Measurements from ENCODE around the gene TBC1D22A. TPM values are rescaled to one million over a fixed set of nuclear protein-coding genes. Genes with fewer than 3 reads are reported as not detected.

TBC1D22A gene
- total RNA-seq, 1 experiment from 2014 or later = 32.6 TPM

GRCh38 chr22:46719921-46720320, 42.5 kb upstream of the TBC1D22A start:
- no peaks in the 10 kb centered on the region for H3K4me1 Mint-ChIP-seq (ENCODE audit: low read depth, unreplicated experiment)
- peaks cover 9% of the 10 kb centered on the region for H3K36me3 Mint-ChIP-seq (ENCODE audit: insufficient read depth, unreplicated experiment)
- ChIA-PET CTCF (no interaction called here), POLR2A (no interaction called here)
- Histone ChIP-seq H3K4me3 (ENCODE audit: low read depth, low read length) (no peak overlapping the region), H3K27me3 (replicated peaks; ENCODE audit: control insufficient read depth, insufficient read depth, low read length) (no peaks in the 10 kb centered on the region), H3K36me3 (ENCODE audit: control insufficient read depth, insufficient read depth, low read length) (no peaks in the 10 kb centered on the region), H3K4me1 (no peaks in the 10 kb centered on the region), H3K9me3 (no peaks in the 10 kb centered on the region)
- no peak overlapping the region for H3K27ac Mint-ChIP-seq (ENCODE audit: unreplicated experiment)
- H3K27me3 Mint-ChIP-seq (ENCODE audit: insufficient read depth, unreplicated experiment) = no peaks in the 10 kb centered on the region
- no peak for TF ChIP-seq CTCF (IDR thresholded peaks at IDR 0.05; ENCODE audit: insufficient read depth in 1 of 2, low read depth in 1 of 2, low read length in 1 of 2, severe bottlenecking in 1 of 2, unreplicated experiment in 1 of 2)
- no TSS peak for BruUV-seq (replicated peaks)
- no peak for DNase-seq
- intact Hi-C loops (cut with micrococcal nuclease; ENCODE audit: unreplicated experiment) = no loop called here
- H3K4me3 Mint-ChIP-seq (ENCODE audit: unreplicated experiment) = no peak overlapping the region
- H3K9me3 Mint-ChIP-seq (ENCODE audit: unreplicated experiment) = no peaks in the 10 kb centered on the region

DNA sequence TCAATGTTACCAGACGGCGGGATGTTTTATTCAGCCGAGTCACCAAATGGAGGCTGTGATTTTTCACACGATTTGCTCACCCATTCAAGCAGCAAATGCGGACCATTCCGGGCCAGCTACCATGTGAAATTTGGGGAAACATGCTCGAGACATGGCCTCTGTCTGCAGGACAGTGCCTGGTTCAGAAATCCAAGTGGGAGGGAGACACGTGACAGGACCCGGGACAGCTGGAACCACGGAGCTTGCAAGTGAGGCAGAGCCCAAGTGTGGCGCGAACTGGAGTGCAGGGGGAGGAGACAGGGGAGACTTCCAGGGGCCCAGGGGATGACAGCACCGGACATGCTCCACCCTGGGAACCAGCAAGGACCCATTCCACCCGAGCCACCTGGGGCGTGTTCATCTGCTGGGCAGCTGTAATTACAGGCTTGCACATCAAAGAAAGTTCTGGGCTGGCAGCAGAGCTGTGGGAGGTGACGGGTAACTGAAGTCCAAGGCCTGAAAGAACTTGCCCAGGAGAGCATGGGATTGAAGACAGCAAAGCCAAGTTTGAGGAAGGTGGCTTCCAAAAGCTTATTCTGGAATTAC, 40.9 kb upstream of the TBC1D22A start:
- intact Hi-C loops (cut with micrococcal nuclease; ENCODE audit: unreplicated experiment) = no loop called here
- H3K4me1 ChIP-seq = no peaks in the 10 kb centered on the region
- POLR2A ChIA-PET = no interaction called here
- Mint-ChIP-seq H3K4me3 (ENCODE audit: unreplicated experiment) (no peak overlapping the region), H3K4me1 (ENCODE audit: low read depth, unreplicated experiment) (no peaks in the 10 kb centered on the region), H3K27me3 (ENCODE audit: insufficient read depth, unreplicated experiment) (no peaks in the 10 kb centered on the region), H3K36me3 (ENCODE audit: insufficient read depth, unreplicated experiment) (peaks cover 9% of the 10 kb centered on the region), H3K27ac (ENCODE audit: unreplicated experiment) (no peak overlapping the region), H3K9me3 (ENCODE audit: unreplicated experiment) (no peaks in the 10 kb centered on the region)
- DNase-seq = no peak
- no peaks in the 10 kb centered on the region for H3K27me3 ChIP-seq (replicated peaks; ENCODE audit: control insufficient read depth, insufficient read depth, low read length)
- no peak for TF ChIP-seq CTCF (IDR thresholded peaks at IDR 0.05; ENCODE audit: insufficient read depth in 1 of 2, low read depth in 1 of 2, low read length in 1 of 2, severe bottlenecking in 1 of 2, unreplicated experiment in 1 of 2)
- no peak overlapping the region for H3K4me3 ChIP-seq (ENCODE audit: low read depth, low read length)
- no TSS peak for BruUV-seq (replicated peaks)
- no peaks in the 10 kb centered on the region for H3K9me3 ChIP-seq
- CTCF ChIA-PET = interaction anchor here (0.6 kb wide), 1 partner anchor 22 kb away, joined by 3 read pairs; no protein-coding TSS in a partner anchor
- H3K36me3 ChIP-seq (ENCODE audit: control insufficient read depth, insufficient read depth, low read length) = no peaks in the 10 kb centered on the region

GRCh38 chr22:46723882-46724281, 38.6 kb upstream of the TBC1D22A start:
- Mint-ChIP-seq H3K36me3 (ENCODE audit: insufficient read depth, unreplicated experiment) (peaks cover 17% of the 10 kb centered on the region), H3K27ac (ENCODE audit: unreplicated experiment) (no peak overlapping the region), H3K4me3 (ENCODE audit: unreplicated experiment) (no peak overlapping the region), H3K27me3 (ENCODE audit: insufficient read depth, unreplicated experiment) (no peaks in the 10 kb centered on the region), H3K9me3 (ENCODE audit: unreplicated experiment) (no peaks in the 10 kb centered on the region), H3K4me1 (ENCODE audit: low read depth, unreplicated experiment) (peaks cover 8% of the 10 kb centered on the region)
- ChIA-PET CTCF (no interaction called here), POLR2A (no interaction called here)
- H3K27me3 ChIP-seq (replicated peaks; ENCODE audit: control insufficient read depth, insufficient read depth, low read length) = no peaks in the 10 kb centered on the region
- no peak for TF ChIP-seq CTCF (IDR thresholded peaks at IDR 0.05; ENCODE audit: insufficient read depth in 1 of 2, low read depth in 1 of 2, low read length in 1 of 2, severe bottlenecking in 1 of 2, unreplicated experiment in 1 of 2)
- H3K4me1 ChIP-seq = no peaks in the 10 kb centered on the region
- BruUV-seq (replicated peaks) = no TSS peak
- no peak overlapping the region for H3K4me3 ChIP-seq (ENCODE audit: low read depth, low read length)
- no peaks in the 10 kb centered on the region for H3K36me3 ChIP-seq (ENCODE audit: control insufficient read depth, insufficient read depth, low read length)
- H3K9me3 ChIP-seq = no peaks in the 10 kb centered on the region
- DNase-seq = no peak
- intact Hi-C loops (cut with micrococcal nuclease; ENCODE audit: unreplicated experiment) = no loop called here
